HG03469 (cell line): Measurements from ENCODE around the gene C1QL2.

Source experiments
- ATAC-seq: cut with Tn5 transposase; IDR thresholded peaks from one replicate; pipeline ENCODE4 v1.9.1; 2021; ENCODE audit warnings: mild to moderate bottlenecking, moderate library complexity, moderate number of reproducible peaks; ENCODE audit not compliant: unreplicated experiment

The C1QL2 gene

DNA sequence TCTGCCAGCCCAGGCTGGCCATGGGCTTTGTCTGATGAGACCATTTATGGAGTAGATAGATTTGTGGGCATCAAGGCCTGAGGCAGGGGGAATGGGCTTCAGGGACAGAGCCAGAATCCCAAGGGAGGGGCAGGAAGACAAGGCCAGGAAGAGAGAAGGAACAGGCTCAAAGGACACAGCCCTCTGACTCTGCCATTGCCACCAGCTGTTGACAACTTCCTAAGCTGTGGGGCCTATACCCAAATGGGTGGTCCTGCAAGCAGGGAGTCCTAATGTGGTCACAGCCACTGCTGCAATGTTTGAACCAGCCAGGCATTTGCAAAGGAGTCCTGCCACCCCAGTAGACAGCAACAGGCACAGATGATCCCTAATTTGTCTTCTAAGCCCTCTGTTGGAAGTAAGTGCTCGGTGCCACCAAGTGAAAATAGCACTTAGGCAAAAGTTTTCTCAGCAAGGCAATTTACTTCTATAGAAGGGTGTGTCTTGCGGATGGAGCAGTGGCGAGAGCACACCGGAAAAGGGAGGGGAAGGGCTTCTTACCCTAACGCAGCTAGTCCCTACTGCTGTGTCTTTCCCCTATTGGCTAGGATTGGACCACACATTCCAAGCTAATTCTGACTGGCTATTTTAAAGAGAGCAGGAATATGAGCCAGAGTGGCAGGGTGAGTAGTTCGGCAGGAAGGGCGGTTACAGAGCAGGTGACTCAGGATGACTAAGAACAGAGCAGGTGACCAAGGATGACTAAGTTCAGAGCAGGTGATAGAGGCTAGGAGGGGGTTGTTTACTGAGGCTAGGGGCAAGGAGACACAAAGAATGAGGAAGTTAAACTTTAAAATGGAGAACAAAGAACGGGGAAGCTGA, 47.2 kb downstream of the C1QL2 start:
- ATAC-seq: no peak

DNA sequence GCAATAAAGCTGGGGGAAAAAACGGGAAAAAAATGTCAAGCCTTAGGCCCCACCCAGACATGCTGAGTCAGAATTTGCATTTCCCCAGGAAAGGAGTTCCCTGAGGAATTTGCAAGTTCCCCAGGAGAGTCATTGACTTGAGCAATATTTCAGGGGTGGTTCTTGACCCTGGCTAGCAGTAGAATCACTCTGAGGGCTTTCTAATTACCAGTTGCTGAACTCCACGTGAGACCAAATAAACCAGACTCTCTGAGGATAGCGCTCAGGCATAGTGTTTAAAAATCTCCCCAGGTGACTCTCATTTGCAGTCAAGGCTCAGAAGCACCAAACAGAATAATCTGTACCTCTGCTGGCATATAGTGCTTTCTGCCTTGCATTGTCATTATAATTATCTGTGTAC, 48.7 kb downstream of the C1QL2 start:
- no peak for ATAC-seq

DNA sequence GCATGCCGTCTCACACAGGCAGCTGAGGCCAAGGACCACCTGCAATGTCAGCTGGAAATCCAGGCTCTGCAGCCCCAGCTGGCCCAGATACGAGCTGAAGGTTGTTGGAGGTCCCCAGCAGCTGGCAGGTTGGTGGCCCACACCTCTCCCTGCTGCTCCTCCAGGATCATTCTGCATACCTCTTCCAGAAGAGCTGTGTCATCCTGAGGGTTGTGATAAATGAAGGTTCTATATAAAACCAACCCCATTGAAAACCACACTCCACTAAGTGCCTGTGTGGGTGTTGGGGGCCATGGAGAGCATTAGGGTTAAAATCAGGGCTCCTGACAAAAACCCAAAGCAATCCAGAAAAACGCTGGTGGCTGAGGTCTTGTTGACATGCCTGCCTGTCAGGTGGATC, 50.4 kb downstream of the C1QL2 start:
- ATAC-seq: no peak

DNA sequence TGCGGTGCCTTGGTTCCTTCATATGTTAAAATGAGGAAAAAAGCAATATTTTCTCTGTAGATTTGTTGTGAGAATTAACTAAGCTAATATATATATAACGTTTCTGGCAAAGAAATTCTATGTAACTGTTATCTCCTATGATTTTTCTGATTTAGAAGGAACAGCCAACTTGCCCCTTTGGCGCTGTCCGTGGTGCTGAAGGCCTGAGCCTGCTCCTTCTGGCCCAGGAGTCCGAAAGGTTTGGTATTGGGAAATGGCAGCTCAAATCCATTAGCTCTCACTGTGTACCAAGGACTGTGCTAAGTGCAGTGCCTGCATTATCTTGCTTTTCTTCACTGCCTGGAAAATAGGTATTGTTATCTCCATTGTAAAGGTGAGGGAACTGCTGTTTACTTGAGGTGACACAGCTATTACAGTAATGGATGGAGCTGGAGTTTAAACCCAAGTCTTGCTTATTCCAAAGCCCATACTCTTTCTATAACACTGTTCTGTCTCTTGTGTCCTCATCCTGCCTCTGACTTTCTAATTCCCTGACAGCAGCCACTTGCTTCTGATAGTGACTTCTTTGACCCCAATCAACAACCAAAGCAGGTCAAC, 52.2 kb downstream of the C1QL2 start:
- no peak for ATAC-seq
